Kidney (tissue), 22 donors: ENCODE measurements around the gene EGLN1. TPM values are rescaled to one million over a fixed set of nuclear protein-coding genes. Genes with fewer than 3 reads are reported as not detected.
"Not testable (repeated sequence)": the region's sequence is repeated elsewhere in the genome, so short reads cannot be mapped to it uniquely, and the experiment has no call there.

ENCODE experiments used
- DNase-seq, 5 donors: peaks; one replicate each; pipeline ENCODE4 v3.0.0-alpha.2; 2013 to 2020
- FAIRE-seq: peaks from 2 replicates; lab custom pipeline; 2012; peaks lifted over from hg19 to GRCh38; lab: Jason Lieb, UNC
- H3K27ac ChIP-seq, 2 donors: one replicate each; pipeline ENCODE4 v1.7.0; 2013; ENCODE audit warnings: low read depth in 2 of 2, low read length in 2 of 2, inconsistent platforms in 1 of 2
- H3K27me3 ChIP-seq: one replicate; pipeline ENCODE4 v1.7.1; 2013; ENCODE audit warnings: low read length, inconsistent platforms; ENCODE audit not compliant: control insufficient read depth, insufficient read depth
- H3K36me3 ChIP-seq, 3 donors: one replicate each; pipeline versions ENCODE4 v1.7.0 to v1.7.1; 2013; ENCODE audit warnings: low read length in 3 of 3, control low read depth in 1 of 3, inconsistent platforms in 1 of 3; ENCODE audit not compliant: insufficient read depth in 3 of 3, control insufficient read depth in 2 of 3
- H3K4me1 ChIP-seq, 3 donors: one replicate each; pipeline versions ENCODE4 v1.7.0 to v1.7.1; 2013; ENCODE audit warnings: low read length in 3 of 3, inconsistent platforms in 1 of 3, low read depth in 1 of 3; ENCODE audit not compliant: control insufficient read depth in 2 of 3, insufficient read depth in 2 of 3
- H3K4me3 ChIP-seq, 3 donors: one replicate each; pipeline versions ENCODE4 v1.7.0 to v1.8.1; 2013; ENCODE audit warnings: low read length in 3 of 3, control low read depth in 1 of 3, inconsistent platforms in 1 of 3
- H3K9ac ChIP-seq, 3 donors: one replicate each; pipeline versions ENCODE4 v1.7.0 to v1.7.1; 2013; ENCODE audit warnings: low read length in 3 of 3, control low read depth in 1 of 3, inconsistent platforms in 1 of 3
- H3K9me3 ChIP-seq, 3 donors: one replicate each; pipeline versions ENCODE4 v1.7.0 to v1.7.1; 2013; ENCODE audit warnings: low read length in 3 of 3, control low read depth in 1 of 3, inconsistent platforms in 1 of 3; ENCODE audit not compliant: control insufficient read depth in 2 of 3, insufficient read depth in 1 of 3
- intact Hi-C: fragments of 100-400 bp; cut with DNase I; formaldehyde crosslinking; loops from one replicate; pipeline ENCODE4 v1.11.1; 2022
- long read RNA-seq, 10 donors: library from polyadenylated mRNA in 1 of 10; unstranded in 1 of 10; transcript quantifications; one replicate each; pipeline ENCODE4 v2.0.0 and lab custom pipeline, GENCODE V29; 2021 to 2026
- polyA plus RNA-seq: library from polyadenylated mRNA; stranded (reverse); fragments of 350-450 nt; fragmentation: Illumina TruSeq; extraction: RNeasy Lipid Tissue Mini Kit (QIAGEN cat#74804); gene quantifications from one replicate; pipeline ENCODE4 v1.2.3, GENCODE V29; 2014; ENCODE audit warnings: low read depth, low replicate concordance; ENCODE audit not compliant: insufficient read depth
- total RNA-seq: library from RNA; stranded (reverse); fragmentation: NEBNext Ultra II Directional; extraction: Animal tissue kit (Norgen Biotek cat#: 25700); gene quantifications from one replicate; pipeline ENCODE4 v1.2.1, GENCODE V29; 2021
- TF ChIP-seq, protein P1 (sequence below): IDR thresholded peaks from 3 replicates; pipeline ENCODE4 v1.5.1; 2012; ENCODE audit warnings: mild to moderate bottlenecking, moderate library complexity, borderline replicate concordance; ENCODE audit not compliant: insufficient read depth; ENCODE audit errors: extremely low read depth
- donor health status: control.
- donor health status: control.
- donor health status: control.
- donor health status: control.
- donor health status: control.
- donor health status: DM: yes; HTN: yes; CAD: no.
- donor health status: Normal renal cell carcinoma (clear cell type).

EGLN1 gene
- total RNA-seq: 38.8 TPM
- 12.2 TPM for polyA plus RNA-seq
- long read RNA-seq, donor 1, full-length matches to known transcripts: 13 of 13 reads
- long read RNA-seq, donor 1, partial matches to known transcripts: 0 of 13 reads
- long read RNA-seq, donor 1, other reads (novel, unspliced or antisense): 0 of 13 reads
- long read RNA-seq, donor 2, full-length matches to known transcripts: 2 of 2 reads
- long read RNA-seq, donor 2, partial matches to known transcripts: 0 of 2 reads
- long read RNA-seq, donor 2, other reads (novel, unspliced or antisense): 0 of 2 reads
- long read RNA-seq, donor 3, full-length matches to known transcripts: 13 of 13 reads
- long read RNA-seq, donor 3, partial matches to known transcripts: 0 of 13 reads
- long read RNA-seq, donor 3, other reads (novel, unspliced or antisense): 0 of 13 reads
- long read RNA-seq, donor 4, full-length matches to known transcripts: 6 of 6 reads
- long read RNA-seq, donor 4, partial matches to known transcripts: 0 of 6 reads
- long read RNA-seq, donor 4, other reads (novel, unspliced or antisense): 0 of 6 reads
- long read RNA-seq, donor 5: 0 reads
- long read RNA-seq, donor 6, full-length matches to known transcripts: 3 of 3 reads
- long read RNA-seq, donor 6, partial matches to known transcripts: 0 of 3 reads
- long read RNA-seq, donor 6, other reads (novel, unspliced or antisense): 0 of 3 reads
- long read RNA-seq, donor 7, full-length matches to known transcripts: 60 of 73 reads
- long read RNA-seq, donor 7, partial matches to known transcripts: 1 of 73 reads
- long read RNA-seq, donor 7, other reads (novel, unspliced or antisense): 12 of 73 reads
- long read RNA-seq, donor 8, full-length matches to known transcripts: 8 of 8 reads
- long read RNA-seq, donor 8, partial matches to known transcripts: 0 of 8 reads
- long read RNA-seq, donor 8, other reads (novel, unspliced or antisense): 0 of 8 reads
- long read RNA-seq, donor 9, full-length matches to known transcripts: 10 of 10 reads
- long read RNA-seq, donor 9, partial matches to known transcripts: 0 of 10 reads
- long read RNA-seq, donor 9, other reads (novel, unspliced or antisense): 0 of 10 reads
- long read RNA-seq, donor 10, full-length matches to known transcripts: 8 of 8 reads
- long read RNA-seq, donor 10, partial matches to known transcripts: 0 of 8 reads
- long read RNA-seq, donor 10, other reads (novel, unspliced or antisense): 0 of 8 reads

DNA sequence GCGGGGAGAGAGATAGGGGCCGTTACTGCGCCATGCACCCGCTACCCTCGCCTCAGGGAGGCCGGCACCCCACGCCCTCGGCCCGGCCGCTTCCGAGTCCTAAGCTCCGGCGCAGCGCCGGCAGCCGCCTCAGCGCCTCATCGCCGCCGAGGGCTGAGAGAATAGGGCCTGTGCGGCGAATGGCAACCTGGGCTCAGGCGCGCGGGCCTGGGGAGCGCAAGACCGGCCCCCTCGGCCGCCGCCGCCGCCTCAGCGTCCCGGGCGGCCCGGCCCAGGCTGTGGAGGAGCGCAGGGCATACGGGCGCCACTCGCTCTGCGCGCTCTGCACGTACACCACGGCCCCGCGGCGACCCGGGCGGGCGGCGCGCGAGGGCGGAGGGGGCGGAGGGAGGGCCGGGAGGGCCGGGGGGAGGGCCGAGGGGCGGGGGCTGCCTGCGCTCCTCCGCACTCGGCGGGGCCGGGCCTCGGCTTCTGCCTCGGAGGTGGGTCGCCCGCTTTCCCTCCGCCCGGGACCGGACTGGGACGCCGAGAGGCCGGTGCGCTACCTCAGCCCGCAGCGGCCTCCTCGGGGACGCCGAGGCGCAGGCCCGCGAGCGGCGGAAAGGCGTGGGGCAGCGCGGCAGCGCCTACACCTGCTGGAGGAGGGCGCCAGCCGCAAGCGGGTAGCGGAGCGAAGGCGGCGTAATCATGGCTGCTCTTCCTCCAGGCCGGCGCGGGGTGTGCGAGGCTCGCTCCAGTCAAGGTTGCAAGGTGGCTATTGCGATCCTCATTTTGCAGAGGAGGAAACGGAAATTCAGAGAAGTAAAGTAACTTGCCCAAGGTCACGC, at the start of gene EGLN1:
TSS of gene EGLN1 (minus strand) at position 317 of the 827 bp plus-strand sequence. CDS start 399 bp downstream, outside the sequence.
- Histone ChIP-seq H3K9ac (peak within 1 kb of the TSS; percentile 84 to 91 (median 89)), H3K4me1 (peaks cover 0 to 13% (median 6%) of the 10 kb centered on the region in 3 donors), H3K27ac (peak within 1 kb of the TSS; percentile 94 to 97), H3K36me3 (no peaks in the 10 kb centered on the region), H3K4me3 (peak within 1 kb of the TSS; percentile 81 to 87 (median 84)), H3K27me3 (no peaks in the 10 kb centered on the region), H3K9me3 (no peaks in the 10 kb centered on the region)
- no peak for FAIRE-seq
- intact Hi-C loops: no loop called here
- TF ChIP-seq, protein P1, sequence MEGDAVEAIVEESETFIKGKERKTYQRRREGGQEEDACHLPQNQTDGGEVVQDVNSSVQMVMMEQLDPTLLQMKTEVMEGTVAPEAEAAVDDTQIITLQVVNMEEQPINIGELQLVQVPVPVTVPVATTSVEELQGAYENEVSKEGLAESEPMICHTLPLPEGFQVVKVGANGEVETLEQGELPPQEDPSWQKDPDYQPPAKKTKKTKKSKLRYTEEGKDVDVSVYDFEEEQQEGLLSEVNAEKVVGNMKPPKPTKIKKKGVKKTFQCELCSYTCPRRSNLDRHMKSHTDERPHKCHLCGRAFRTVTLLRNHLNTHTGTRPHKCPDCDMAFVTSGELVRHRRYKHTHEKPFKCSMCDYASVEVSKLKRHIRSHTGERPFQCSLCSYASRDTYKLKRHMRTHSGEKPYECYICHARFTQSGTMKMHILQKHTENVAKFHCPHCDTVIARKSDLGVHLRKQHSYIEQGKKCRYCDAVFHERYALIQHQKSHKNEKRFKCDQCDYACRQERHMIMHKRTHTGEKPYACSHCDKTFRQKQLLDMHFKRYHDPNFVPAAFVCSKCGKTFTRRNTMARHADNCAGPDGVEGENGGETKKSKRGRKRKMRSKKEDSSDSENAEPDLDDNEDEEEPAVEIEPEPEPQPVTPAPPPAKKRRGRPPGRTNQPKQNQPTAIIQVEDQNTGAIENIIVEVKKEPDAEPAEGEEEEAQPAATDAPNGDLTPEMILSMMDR: peak; percentile 19
- DNase-seq: peak; percentile 89 to 96 (median 93)

DNA sequence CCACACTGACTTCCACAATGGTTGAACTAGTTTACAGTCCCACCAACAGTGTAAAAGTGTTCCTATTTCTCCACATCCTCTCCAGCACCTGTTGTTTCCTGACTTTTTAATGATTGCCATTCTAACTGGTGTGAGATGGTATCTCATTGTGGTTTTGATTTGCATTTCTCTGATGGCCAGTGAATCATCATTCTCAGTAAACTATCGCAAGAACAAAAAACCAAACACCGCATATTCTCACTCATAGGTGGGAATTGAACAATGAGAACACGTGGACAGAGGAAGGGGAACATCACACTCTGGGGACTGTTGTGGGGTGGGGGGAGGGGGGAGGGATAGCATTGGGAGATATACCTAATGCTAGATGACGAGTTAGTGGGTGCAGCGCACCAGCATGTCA, 49.4 kb upstream of the EGLN1 start:
- H3K4me1 ChIP-seq, intact Hi-C loops, FAIRE-seq, H3K36me3 ChIP-seq, H3K4me3 ChIP-seq, H3K27me3 ChIP-seq, H3K9ac ChIP-seq, H3K9me3 ChIP-seq, DNase-seq, H3K27ac ChIP-seq: not testable (repeated sequence)

DNA sequence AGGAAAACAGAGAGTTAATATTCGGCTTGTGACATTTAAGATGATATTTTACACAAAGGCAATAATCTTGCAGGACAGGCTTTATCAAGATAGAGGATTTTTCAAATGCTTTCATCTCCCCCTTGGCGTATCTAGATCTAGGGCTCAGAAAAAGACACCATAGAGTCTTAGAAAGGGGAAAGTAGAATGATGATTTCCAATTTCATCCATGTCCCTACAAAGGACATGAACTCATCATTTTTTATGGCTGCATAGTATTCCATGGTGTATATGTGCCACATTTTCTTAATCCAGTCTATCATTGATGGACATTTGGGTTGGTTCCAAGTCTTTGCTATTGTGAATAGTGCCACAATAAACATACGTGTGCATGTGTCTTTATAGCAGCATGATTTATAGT, 48.9 kb upstream of the EGLN1 start:
- H3K4me3 ChIP-seq, H3K4me1 ChIP-seq, H3K27ac ChIP-seq, FAIRE-seq, H3K9me3 ChIP-seq, H3K9ac ChIP-seq, H3K36me3 ChIP-seq, DNase-seq, intact Hi-C loops, H3K27me3 ChIP-seq: not testable (repeated sequence)

DNA sequence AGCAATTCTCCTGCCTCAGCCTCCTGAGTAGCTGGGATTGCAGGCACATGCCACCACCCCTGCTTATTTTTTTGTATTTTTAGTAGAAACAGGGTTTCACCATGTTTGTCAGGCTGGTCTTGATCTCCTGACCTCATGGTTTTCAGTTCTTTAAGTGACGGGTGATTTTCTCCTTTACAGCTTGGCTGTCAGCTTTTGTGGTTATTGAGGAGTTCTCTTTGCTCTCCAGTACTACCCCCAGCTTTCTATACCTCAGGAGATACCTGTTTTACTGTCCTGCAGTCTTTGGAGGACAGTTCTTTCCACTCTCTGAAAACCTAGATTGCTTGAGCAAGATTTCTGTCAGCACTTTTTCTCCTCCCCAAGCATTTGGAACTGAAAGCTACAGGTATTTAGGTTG, 45.9 kb upstream of the EGLN1 start:
- TF ChIP-seq, protein P1: no peak
- H3K9ac ChIP-seq: no peak overlapping the region
- intact Hi-C loops: no loop called here
- H3K36me3 ChIP-seq: no peaks in the 10 kb centered on the region
- DNase-seq: no peak
- no peaks in the 10 kb centered on the region for H3K4me1 ChIP-seq
- no peak for FAIRE-seq
- no peaks in the 10 kb centered on the region for H3K27me3 ChIP-seq
- no peak overlapping the region for H3K27ac ChIP-seq
- H3K9me3 ChIP-seq: no peaks in the 10 kb centered on the region
- H3K4me3 ChIP-seq: no peak overlapping the region
